Activated T-helper 2 cell treated with anti-CD3 and anti-CD28 coated beads, Interferon-gamma antibody, Interleukin-2, Interleukin-4, amounts not matched to agents 10 μg/mL and 5 μg/mL and 100 μg/mL, durations not matched to agents 14 hours and 24 hours and 36 hours (primary cell): ENCODE measurements around the gene SMCR8. TPM values are rescaled to one million over a fixed set of nuclear protein-coding genes. Genes with fewer than 3 reads are reported as not detected.
A peak's percentile ranks its signal among the peaks of the same experiment; 100 is the strongest.
"Not testable (repeated sequence)": the region's sequence is repeated elsewhere in the genome, so short reads cannot be mapped to it uniquely, and the experiment has no call there.

Experiments
- DNase-seq: peaks from one replicate; pipeline ENCODE4 v3.0.0; 2021; ENCODE audit warnings: low spot score
- H3K27ac Mint-ChIP-seq: one replicate; pipeline ENCODE4 v1.8.0; 2021; ENCODE audit warnings: mixed read lengths
- H3K27me3 Mint-ChIP-seq: one replicate; pipeline ENCODE4 v1.8.0; 2021; ENCODE audit warnings: low read depth, mixed read lengths
- H3K36me3 Mint-ChIP-seq: one replicate; pipeline ENCODE4 v1.8.0; 2021; ENCODE audit warnings: low read depth, mixed read lengths
- H3K4me1 Mint-ChIP-seq: one replicate; pipeline ENCODE4 v1.8.0; 2021; ENCODE audit warnings: low read depth, mixed read lengths
- H3K4me3 Mint-ChIP-seq: one replicate; pipeline ENCODE4 v1.8.0; 2021; ENCODE audit warnings: low read depth, mild to moderate bottlenecking, moderate library complexity, mixed read lengths
- H3K9me3 Mint-ChIP-seq: one replicate; pipeline ENCODE4 v1.8.0; 2021; ENCODE audit warnings: mixed read lengths
- intact Hi-C: fragments of 100-400 bp; cut with micrococcal nuclease; formaldehyde crosslinking; loops from one replicate; pipeline ENCODE4 v1.15.1; 2023
- total RNA-seq: library from RNA; stranded (reverse); gene quantifications from 2 replicates; pipeline ENCODE4 v1.2.3, GENCODE V29; 2022

Gene SMCR8
- total RNA-seq, 1 donor from 2014 or later, result 16.8 TPM

GRCh38 chr17:18291718-18292540 is 23.2 kb upstream of the SMCR8 start:
- intact Hi-C loops, result no loop called here
- no peak for DNase-seq
- Mint-ChIP-seq H3K4me1 (no peaks in the 10 kb centered on the region), H3K27ac (no peak overlapping the region), H3K27me3 (no peaks in the 10 kb centered on the region), H3K36me3 (peaks cover 64% of the 10 kb centered on the region), H3K4me3 (no peak overlapping the region), H3K9me3 (no peaks in the 10 kb centered on the region)

GRCh38 chr17:18298061-18298460 is 17.0 kb upstream of the SMCR8 start:
- intact Hi-C loops, H3K9me3 Mint-ChIP-seq, H3K4me1 Mint-ChIP-seq, H3K27ac Mint-ChIP-seq, H3K4me3 Mint-ChIP-seq, DNase-seq, H3K27me3 Mint-ChIP-seq: not testable (repeated sequence)
- peaks cover 53% of the 10 kb centered on the region for H3K36me3 Mint-ChIP-seq

GRCh38 chr17:18300725-18301480 is 14.2 kb upstream of the SMCR8 start:
- H3K27ac Mint-ChIP-seq, result no peak overlapping the region
- DNase-seq, result no peak
- no peak overlapping the region for H3K4me3 Mint-ChIP-seq
- intact Hi-C loops, result no loop called here
- H3K9me3 Mint-ChIP-seq, result no peaks in the 10 kb centered on the region
- no peaks in the 10 kb centered on the region for H3K4me1 Mint-ChIP-seq
- no peaks in the 10 kb centered on the region for H3K27me3 Mint-ChIP-seq
- peaks cover 65% of the 10 kb centered on the region for H3K36me3 Mint-ChIP-seq

- H3K4me3 Mint-ChIP-seq, H3K4me1 Mint-ChIP-seq, H3K9me3 Mint-ChIP-seq, H3K27me3 Mint-ChIP-seq, intact Hi-C loops, DNase-seq, H3K27ac Mint-ChIP-seq: not testable (repeated sequence)
- H3K36me3 Mint-ChIP-seq, result peaks cover 68% of the 10 kb centered on the region
Measured at GRCh38 chr17:18303206-18303605, 11.9 kb upstream of the SMCR8 start.

- intact Hi-C loops, result no loop called here
- peaks cover 26% of the 10 kb centered on the region for H3K4me1 Mint-ChIP-seq
- no peak overlapping the region for H3K27ac Mint-ChIP-seq
- DNase-seq, result no peak
- H3K9me3 Mint-ChIP-seq, result no peaks in the 10 kb centered on the region
- peaks cover 66% of the 10 kb centered on the region for H3K36me3 Mint-ChIP-seq
- H3K4me3 Mint-ChIP-seq, result no peak overlapping the region
- no peaks in the 10 kb centered on the region for H3K27me3 Mint-ChIP-seq
Measured at GRCh38 chr17:18309202-18309601, 5.9 kb upstream of the SMCR8 start.

- DNase-seq, result no peak
- H3K4me1 Mint-ChIP-seq, result peaks cover 56% of the 10 kb centered on the region
Measured at GRCh38 chr17:18314059-18314730, 898 bp upstream of the SMCR8 start.

GRCh38 chr17:18315562-18315922 is 449 bp downstream of the SMCR8 start:
- H3K36me3 Mint-ChIP-seq, result peaks cover 71% of the 10 kb centered on the region
- H3K27ac Mint-ChIP-seq, result peak overlapping the region; percentile 100
- H3K4me3 Mint-ChIP-seq, result peak overlapping the region; percentile 94
- peak; percentile 40 for DNase-seq
- no peaks in the 10 kb centered on the region for H3K27me3 Mint-ChIP-seq
- peaks cover 61% of the 10 kb centered on the region for H3K4me1 Mint-ChIP-seq
- no peaks in the 10 kb centered on the region for H3K9me3 Mint-ChIP-seq
- intact Hi-C loops, result loop anchor here (2.0 to 10.0 kb wide), 3 partner anchors 55 to 131 kb away; partner anchors contain the start of genes ALKBH5, LLGL1 and MIEF2

More at GRCh38 chr17:18314059-18314730, 898 bp upstream of the SMCR8 start:
- H3K36me3 Mint-ChIP-seq, result peaks cover 64% of the 10 kb centered on the region
- H3K9me3 Mint-ChIP-seq, result no peaks in the 10 kb centered on the region
- no peaks in the 10 kb centered on the region for H3K27me3 Mint-ChIP-seq
- H3K27ac Mint-ChIP-seq, result peak overlapping the region; percentile 100
- H3K4me3 Mint-ChIP-seq, result peak overlapping the region; percentile 94
- intact Hi-C loops, result loop anchor here (2.0 to 10.0 kb wide), 3 partner anchors 53 to 129 kb away; partner anchors contain the start of genes ALKBH5, LLGL1 and MIEF2

- Mint-ChIP-seq H3K4me1 (peaks cover 59% of the 10 kb centered on the region), H3K36me3 (peaks cover 68% of the 10 kb centered on the region), H3K4me3 (peak overlapping the region; percentile 94), H3K9me3 (no peaks in the 10 kb centered on the region), H3K27me3 (no peaks in the 10 kb centered on the region), H3K27ac (peak overlapping the region; percentile 100)
- intact Hi-C loops, result loop anchor here (2.0 to 10.0 kb wide), 3 partner anchors 55 to 131 kb away; partner anchors contain the start of genes ALKBH5, LLGL1 and MIEF2
- no peak for DNase-seq
Measured at GRCh38 chr17:18315961-18316360, 868 bp downstream of the SMCR8 start.

- Mint-ChIP-seq H3K4me3 (peak overlapping the region; percentile 48), H3K27ac (no peak overlapping the region), H3K4me1 (peaks cover 44% of the 10 kb centered on the region), H3K27me3 (no peaks in the 10 kb centered on the region), H3K9me3 (no peaks in the 10 kb centered on the region), H3K36me3 (peaks cover 59% of the 10 kb centered on the region)
- intact Hi-C loops, result loop anchor here (10.0 kb wide), 2 partner anchors 93 to 133 kb away; partner anchors contain the start of genes ALKBH5 and LLGL1
- DNase-seq, result no peak
Measured at GRCh38 chr17:18318117-18318516, 3.0 kb downstream of the SMCR8 start.

- no peak overlapping the region for H3K27ac Mint-ChIP-seq
- H3K9me3 Mint-ChIP-seq, result no peaks in the 10 kb centered on the region
- intact Hi-C loops, result loop anchor here (10.0 kb wide), 2 partner anchors 94 to 134 kb away; partner anchors contain the start of genes ALKBH5 and LLGL1
- H3K4me1 Mint-ChIP-seq, result peaks cover 39% of the 10 kb centered on the region
- no peaks in the 10 kb centered on the region for H3K27me3 Mint-ChIP-seq
- no peak for DNase-seq
- H3K4me3 Mint-ChIP-seq, result peak overlapping the region; percentile 39
- H3K36me3 Mint-ChIP-seq, result peaks cover 58% of the 10 kb centered on the region
Measured at GRCh38 chr17:18318771-18319450, 3.8 kb downstream of the SMCR8 start.

GRCh38 chr17:18319604-18320256 is 4.6 kb downstream of the SMCR8 start:
- H3K36me3 Mint-ChIP-seq, result peaks cover 64% of the 10 kb centered on the region
- no peaks in the 10 kb centered on the region for H3K27me3 Mint-ChIP-seq
- H3K4me1 Mint-ChIP-seq, result peaks cover 39% of the 10 kb centered on the region
- H3K9me3 Mint-ChIP-seq, result no peaks in the 10 kb centered on the region
- no peak overlapping the region for H3K4me3 Mint-ChIP-seq
- DNase-seq, result no peak
- no peak overlapping the region for H3K27ac Mint-ChIP-seq
- intact Hi-C loops, result loop anchor here (10.0 kb wide), 2 partner anchors 95 to 135 kb away; partner anchors contain the start of genes ALKBH5 and LLGL1
